Eye (tissue), 1 donor: ENCODE data around the gene YWHAQ.
"Not testable (repeated sequence)": the region's sequence is repeated elsewhere in the genome, so short reads cannot be mapped to it uniquely, and the experiment has no call there.

Experiments
- DNase-seq: peaks from one replicate; pipeline ENCODE4 v3.0.0-alpha.2; 2015

Gene YWHAQ

GRCh38 chr2:9631878-9632700 lies 1.3 kb upstream of the YWHAQ start:
- DNase-seq = peak; percentile 61

- DNase-seq = no peak
Measured at GRCh38 chr2:9631553-9631819, 689 bp upstream of the YWHAQ start.

GRCh38 chr2:9630117-9630735 lies 571 bp downstream of the YWHAQ start:
- DNase-seq = peak; percentile 94

GRCh38 chr2:9629222-9630116 lies 1.3 kb downstream of the YWHAQ start:
- DNase-seq = peak; percentile 27

- no peak for DNase-seq
Measured at GRCh38 chr2:9627310-9627709, 3.5 kb downstream of the YWHAQ start.

GRCh38 chr2:9623151-9623550 lies 7.6 kb downstream of the YWHAQ start:
- no peak for DNase-seq

- not testable (repeated sequence) for DNase-seq
Measured at GRCh38 chr2:9621655-9622054, 9.1 kb downstream of the YWHAQ start.

GRCh38 chr2:9618410-9618809 lies 12.4 kb downstream of the YWHAQ start:
- no peak for DNase-seq

GRCh38 chr2:9617749-9618148 lies 13.0 kb downstream of the YWHAQ start:
- DNase-seq = no peak

GRCh38 chr2:9617296-9617695 lies 13.5 kb downstream of the YWHAQ start:
- no peak for DNase-seq

GRCh38 chr2:9614562-9614961 lies 16.2 kb downstream of the YWHAQ start:
- no peak for DNase-seq

GRCh38 chr2:9613291-9613690 lies 17.5 kb downstream of the YWHAQ start:
- peak; percentile 40 for DNase-seq

GRCh38 chr2:9611549-9611912 lies 19.3 kb downstream of the YWHAQ start:
- not testable (repeated sequence) for DNase-seq

- no peak for DNase-seq
Measured at GRCh38 chr2:9610781-9611548, 19.8 kb downstream of the YWHAQ start.

- DNase-seq = not testable (repeated sequence)
Measured at GRCh38 chr2:9608491-9608890, 22.3 kb downstream of the YWHAQ start.

GRCh38 chr2:9602412-9602811 lies 28.4 kb downstream of the YWHAQ start:
- DNase-seq = no peak

GRCh38 chr2:9601397-9601796 lies 29.4 kb downstream of the YWHAQ start:
- DNase-seq = no peak

GRCh38 chr2:9599430-9599829 lies 31.4 kb downstream of the YWHAQ start:
- peak; percentile 38 for DNase-seq

GRCh38 chr2:9596621-9597311 lies 34.0 kb downstream of the YWHAQ start:
- DNase-seq = no peak

GRCh38 chr2:9595746-9596145 lies 35.1 kb downstream of the YWHAQ start:
- DNase-seq = no peak

- not testable (repeated sequence) for DNase-seq
Measured at GRCh38 chr2:9595256-9595655, 35.5 kb downstream of the YWHAQ start.

- no peak for DNase-seq
Measured at GRCh38 chr2:9594366-9595054, 36.3 kb downstream of the YWHAQ start.
